HG02571 (cell line): ENCODE data around the gene FKBP11.
A peak's percentile ranks its signal among the peaks of the same experiment; 100 is the strongest.

Experiments used
- ATAC-seq: cut with Tn5 transposase; IDR thresholded peaks from one replicate; pipeline ENCODE4 v1.9.1; 2021; ENCODE audit warnings: mild to moderate bottlenecking, moderate library complexity; ENCODE audit not compliant: unreplicated experiment

Gene FKBP11

GRCh38 chr12:48956279-48957140 is 31.2 kb upstream of the FKBP11 start:
- ATAC-seq: no peak

- ATAC-seq: no peak
Observed at GRCh38 chr12:48954841-48955501, 29.7 kb upstream of the FKBP11 start.

- ATAC-seq: no peak
Observed at GRCh38 chr12:48954061-48954460, 28.8 kb upstream of the FKBP11 start.

- no peak for ATAC-seq
Observed at GRCh38 chr12:48952691-48953090, 27.4 kb upstream of the FKBP11 start.

GRCh38 chr12:48947727-48948126 is 22.4 kb upstream of the FKBP11 start:
- no peak for ATAC-seq

- ATAC-seq: no peak
Observed at GRCh38 chr12:48946943-48947342, 21.7 kb upstream of the FKBP11 start.

- ATAC-seq: no peak
Observed at GRCh38 chr12:48946205-48946604, 20.9 kb upstream of the FKBP11 start.

- no peak for ATAC-seq
Observed at GRCh38 chr12:48943221-48943620, 17.9 kb upstream of the FKBP11 start.

GRCh38 chr12:48940181-48940580 is 14.9 kb upstream of the FKBP11 start:
- ATAC-seq: no peak

- ATAC-seq: no peak
Observed at GRCh38 chr12:48938805-48939204, 13.5 kb upstream of the FKBP11 start.

- no peak for ATAC-seq
Observed at GRCh38 chr12:48937170-48937569, 11.9 kb upstream of the FKBP11 start.

- no peak for ATAC-seq
Observed at GRCh38 chr12:48936379-48936979, 11.2 kb upstream of the FKBP11 start.

GRCh38 chr12:48934312-48934706 is 9.0 kb upstream of the FKBP11 start:
- no peak for ATAC-seq

GRCh38 chr12:48933664-48934311 is 8.5 kb upstream of the FKBP11 start:
- no peak for ATAC-seq

- ATAC-seq: no peak
Observed at GRCh38 chr12:48932878-48933277, 7.6 kb upstream of the FKBP11 start.

GRCh38 chr12:48930475-48930874 is 5.2 kb upstream of the FKBP11 start:
- no peak for ATAC-seq

- ATAC-seq: no peak
Observed at GRCh38 chr12:48929551-48929950, 4.3 kb upstream of the FKBP11 start.

- ATAC-seq: no peak
Observed at GRCh38 chr12:48927261-48927660, 2.0 kb upstream of the FKBP11 start.

GRCh38 chr12:48924617-48925303 is 532 bp downstream of the FKBP11 start:
- ATAC-seq: peak; percentile 61

- no peak for ATAC-seq
Observed at GRCh38 chr12:48923117-48923516, 2.2 kb downstream of the FKBP11 start.
